Glomerular endothelial cell (primary cell): ENCODE data around the gene SERPINB1. TPM values are rescaled to one million over a fixed set of nuclear protein-coding genes. Genes with fewer than 3 reads are reported as not detected.
"Not testable (repeated sequence)": the region's sequence is repeated elsewhere in the genome, so short reads cannot be mapped to it uniquely, and the experiment has no call there.

Experiments
- DNase-seq: peaks from one replicate; pipeline ENCODE4 v3.0.0-alpha.2; 2011; ENCODE audit warnings: low read depth, low spot score; ENCODE audit errors: extremely low read depth
- total RNA-seq: library from RNA; depleted of rRNA; stranded (reverse); fragments of >200 nt; gene quantifications from 2 replicates; pipeline ENCODE4 v1.2.3, GENCODE V29; 2015

Gene SERPINB1
- total RNA-seq, 1 donor from 2014 or later, result 25.0 TPM

- DNase-seq, result no peak
Measured at GRCh38 chr6:2819115-2819514, 22.5 kb downstream of the SERPINB1 start.

GRCh38 chr6:2818593-2818992 lies 23.1 kb downstream of the SERPINB1 start:
- DNase-seq, result no peak

GRCh38 chr6:2817903-2818443 lies 23.7 kb downstream of the SERPINB1 start:
- no peak for DNase-seq

- no peak for DNase-seq
Measured at GRCh38 chr6:2816158-2816557, 25.5 kb downstream of the SERPINB1 start.

- no peak for DNase-seq
Measured at GRCh38 chr6:2812695-2813094, 29.0 kb downstream of the SERPINB1 start.

- DNase-seq, result no peak
Measured at GRCh38 chr6:2810092-2810671, 31.5 kb downstream of the SERPINB1 start.

GRCh38 chr6:2809015-2809414 lies 32.6 kb downstream of the SERPINB1 start:
- no peak for DNase-seq

- DNase-seq, result no peak
Measured at GRCh38 chr6:2807342-2808090, 34.1 kb downstream of the SERPINB1 start.

- no peak for DNase-seq
Measured at GRCh38 chr6:2806644-2807043, 35.0 kb downstream of the SERPINB1 start.

- DNase-seq, result no peak
Measured at GRCh38 chr6:2805031-2805430, 36.6 kb downstream of the SERPINB1 start.

- no peak for DNase-seq
Measured at GRCh38 chr6:2804516-2804915, 37.1 kb downstream of the SERPINB1 start.

- no peak for DNase-seq
Measured at GRCh38 chr6:2803731-2804429, 37.8 kb downstream of the SERPINB1 start.

- DNase-seq, result no peak
Measured at GRCh38 chr6:2802521-2803060, 39.1 kb downstream of the SERPINB1 start.

GRCh38 chr6:2801687-2802086 lies 40.0 kb downstream of the SERPINB1 start:
- not testable (repeated sequence) for DNase-seq

- DNase-seq, result no peak
Measured at GRCh38 chr6:2800552-2801316, 40.9 kb downstream of the SERPINB1 start.

GRCh38 chr6:2799936-2800527 lies 41.6 kb downstream of the SERPINB1 start:
- no peak for DNase-seq

- DNase-seq, result no peak
Measured at GRCh38 chr6:2798586-2799134, 43.0 kb downstream of the SERPINB1 start.

- DNase-seq, result no peak
Measured at GRCh38 chr6:2797564-2798031, 44.1 kb downstream of the SERPINB1 start.

- DNase-seq, result no peak
Measured at GRCh38 chr6:2796861-2797260, 44.8 kb downstream of the SERPINB1 start.

- no peak for DNase-seq
Measured at GRCh38 chr6:2795956-2796355, 45.7 kb downstream of the SERPINB1 start.
